B cell (primary cell): ENCODE measurements around the gene DENND1A. TPM values are rescaled to one million over a fixed set of nuclear protein-coding genes. Genes with fewer than 3 reads are reported as not detected.

Source experiments
- ATAC-seq: fragments of 200-7000 bp; cut with Tn5 transposase; one replicate; pipeline ENCODE4 v1.10.0; 2021; ENCODE audit warnings: low read depth, mild to moderate bottlenecking, moderate number of reproducible peaks, moderate library complexity
- CTCF ChIA-PET: fragments of 350-600 bp; sonication (Branson Sonifier 250); formaldehyde crosslinking; loops from one replicate; lab custom pipeline; 2021; ENCODE audit warnings: antibody characterized with exemption, inconsistent platforms; lab: Charles Lee
- POLR2A ChIA-PET: fragments of 350-600 bp; sonication (Branson Sonifier 250); formaldehyde crosslinking; loops from one replicate; lab custom pipeline; 2021; ENCODE audit warnings: antibody characterized with exemption; lab: Charles Lee
- DNase-seq: peaks from one replicate; pipeline ENCODE4 v3.0.0; 2013
- H2AFZ ChIP-seq: 2 replicates; pipeline ENCODE4 v1.6.1; 2012; ENCODE audit warnings: mild to moderate bottlenecking, low read depth, low read length; ENCODE audit not compliant: insufficient read depth, poor library complexity, severe bottlenecking
- H3K27ac ChIP-seq, 2 donors: 1 replicate in 1 of 2; 2 replicates in 1 of 2; pipeline ENCODE4 v1.5.1; 2012 to 2013; ENCODE audit warnings: low read length in 2 of 2, mild to moderate bottlenecking in 2 of 2, moderate library complexity in 1 of 2
- H3K27me3 ChIP-seq, 4 experiments: fragments of 200-600 bp in 1 of 4; sonication (generic) in 1 of 4; replicated peaks in 1 of 4; 1 replicate in 2 of 4; 2 replicates in 2 of 4; pipeline versions ENCODE4 v1.6.1 to v1.7.0; 2013 to 2016; ENCODE audit warnings: low read length in 3 of 4, mild to moderate bottlenecking in 2 of 4, mixed read lengths in 1 of 4, moderate library complexity in 1 of 4; ENCODE audit not compliant: insufficient read depth in 4 of 4, control insufficient read depth in 3 of 4; ENCODE audit errors: control extremely low read depth in 1 of 4
- H3K36me3 ChIP-seq, 2 experiments: replicated peaks in 1 of 2; 1 replicate in 1 of 2; 2 replicates in 1 of 2; pipeline versions ENCODE4 v1.6.1 to v1.7.1; 2013; ENCODE audit warnings: low read length in 1 of 2; ENCODE audit not compliant: insufficient read depth in 2 of 2, control insufficient read depth in 1 of 2; ENCODE audit errors: control extremely low read depth in 1 of 2, extremely low read depth in 1 of 2
- H3K4me1 ChIP-seq, 2 donors: fragments of 200-600 bp in 1 of 2; sonication (generic) in 1 of 2; 1 replicate in 1 of 2; 2 replicates in 1 of 2; pipeline versions ENCODE4 v1.5.1 to v1.6.1; 2013 to 2017; ENCODE audit warnings: low read length in 2 of 2; ENCODE audit not compliant: control insufficient read depth in 2 of 2, insufficient read depth in 2 of 2
- H3K4me2 ChIP-seq: replicated peaks from 2 replicates; pipeline ENCODE3; 2012; ENCODE audit warnings: mild to moderate bottlenecking, low read depth, low read length; ENCODE audit not compliant: poor library complexity, severe bottlenecking
- H3K4me3 ChIP-seq, 5 experiments: fragments of 200-600 bp in 1 of 5; sonication (generic) in 1 of 5; 1 replicate in 3 of 5; 2 replicates in 2 of 5; pipeline versions ENCODE4 v1.5.1 to v1.7.0; 2011 to 2016; ENCODE audit warnings: low read length in 4 of 5, mild to moderate bottlenecking in 4 of 5, low read depth in 2 of 5, control low read depth in 1 of 5, moderate library complexity in 1 of 5; ENCODE audit not compliant: insufficient read depth in 1 of 5; ENCODE audit errors: control extremely low read depth in 1 of 5, extremely low read depth in 1 of 5
- H3K79me2 ChIP-seq: fragments of 200-600 bp; sonication (generic); one replicate; pipeline ENCODE4 v1.6.0; 2016; ENCODE audit warnings: low read length; ENCODE audit not compliant: control insufficient read depth, insufficient read depth
- H3K9ac ChIP-seq: fragments of 200-600 bp; sonication (generic); 2 replicates; pipeline ENCODE4 v1.6.1; 2017; ENCODE audit warnings: mild to moderate bottlenecking, low read length, moderate library complexity
- H3K9me3 ChIP-seq, 3 donors: one replicate each; pipeline versions ENCODE4 v1.6.1 to v1.7.1; 2013; ENCODE audit warnings: low read length in 2 of 3; ENCODE audit not compliant: control insufficient read depth in 2 of 3, insufficient read depth in 1 of 3; ENCODE audit errors: control extremely low read depth in 1 of 3
- H4K20me1 ChIP-seq: 2 replicates; pipeline ENCODE4 v1.6.0; 2012; ENCODE audit warnings: mild to moderate bottlenecking, low read length; ENCODE audit not compliant: insufficient read depth, control insufficient read depth, poor library complexity, severe bottlenecking
- H3K27ac Mint-ChIP-seq: one replicate; pipeline ENCODE4 v1.8.0; 2021; ENCODE audit warnings: mixed read lengths
- H3K27me3 Mint-ChIP-seq: one replicate; pipeline ENCODE4 v1.8.0; 2021; ENCODE audit warnings: mixed read lengths
- H3K4me1 Mint-ChIP-seq: one replicate; pipeline ENCODE4 v1.8.0; 2021; ENCODE audit warnings: mixed read lengths
- H3K4me3 Mint-ChIP-seq: one replicate; pipeline ENCODE4 v1.8.0; 2021; ENCODE audit warnings: mixed read lengths
- H3K9me3 Mint-ChIP-seq: one replicate; pipeline ENCODE4 v1.8.0; 2022; ENCODE audit warnings: mixed read lengths; ENCODE audit not compliant: insufficient read depth
- CTCF ChIP-seq: fragments of 200-600 bp; IDR thresholded peaks from one replicate; pipeline ENCODE4 v1.8.0; 2022; ENCODE audit warnings: antibody characterized with exemption, mild to moderate bottlenecking
- EZH2 ChIP-seq: IDR thresholded peaks from 2 replicates; pipeline ENCODE4 v1.6.1; 2012; ENCODE audit warnings: borderline replicate concordance, low read depth, mild to moderate bottlenecking, moderate library complexity, low read length; ENCODE audit not compliant: insufficient read depth, poor library complexity, severe bottlenecking
- WGBS: methylation state at CpG from one replicate; pipeline ENCODE4 v1.1.5; 2013; ENCODE audit warnings: missing lambda C conversion rate; ENCODE audit not compliant: insufficient coverage; 5-methylcytosine and 5-hydroxymethylcytosine counted together
- intact Hi-C: fragments of 100-400 bp; cut with micrococcal nuclease; formaldehyde crosslinking; loops from one replicate; pipeline ENCODE4 v1.10.0; 2022
- polyA plus RNA-seq: library from polyadenylated mRNA; depleted of rRNA; stranded (reverse); fragments of >200 nt; gene quantifications from 2 replicates; pipeline ENCODE4 v1.2.3, GENCODE V29; 2012
- total RNA-seq, 2 donors: library from RNA; stranded (reverse); fragments of 120-200 nt in 1 of 2; gene quantifications; 1 replicate in 1 of 2; 2 replicates in 1 of 2; pipeline versions ENCODE4 v1.2.3 to v1.2.4, GENCODE V29; 2013 to 2022

DENND1A gene
- total and polyA plus RNA-seq, 2 donors (not counting 1 experiment from before 2014, with no cell fraction given): 10.8 to 26.0 TPM

DNA sequence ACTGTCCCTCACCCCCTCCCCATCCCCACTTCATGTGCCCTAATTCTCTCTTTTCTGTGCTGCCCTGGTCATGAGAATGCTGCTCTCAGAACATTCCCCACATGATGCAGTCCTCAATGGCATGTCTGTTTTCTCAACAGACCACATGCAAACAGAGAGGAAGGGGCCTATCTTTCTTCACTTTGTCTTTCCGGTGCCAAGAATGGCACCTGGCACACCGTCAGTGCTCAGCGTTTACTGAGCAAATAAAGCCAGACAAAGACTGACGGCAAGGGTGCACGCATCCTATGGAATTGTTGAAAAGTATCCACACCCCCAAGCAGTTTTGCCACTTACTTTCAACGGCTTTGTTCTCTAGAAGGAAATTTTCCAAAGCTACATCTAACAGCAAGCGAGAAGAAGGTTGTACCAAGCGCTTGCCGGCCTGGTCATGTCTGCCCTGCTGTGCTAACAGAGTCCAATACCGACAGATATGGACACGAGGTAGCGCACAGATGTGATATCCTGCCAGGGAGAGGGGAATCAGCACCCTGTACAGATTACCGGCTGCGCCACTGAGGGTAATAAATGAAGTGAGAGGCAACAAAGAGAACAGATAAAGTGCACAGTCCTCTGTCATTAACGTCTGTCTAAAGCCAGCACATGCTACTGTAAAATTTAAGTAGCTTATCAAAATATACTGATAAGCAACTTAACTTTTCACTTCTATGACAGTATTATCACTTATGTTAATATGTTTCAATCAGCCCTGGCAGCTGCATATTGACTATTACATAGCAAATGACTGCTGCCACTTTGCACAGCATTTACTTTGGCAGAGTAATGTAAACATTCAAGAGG, 251.7 kb downstream of the DENND1A start:
- ChIA-PET POLR2A (interaction anchor here (0.6 kb wide), 1 partner anchor 57 kb away, joined by 4 read pairs; no protein-coding TSS in a partner anchor), CTCF (no interaction called here)
- no peak for DNase-seq
- peak overlapping the region; percentile 91 for H3K27ac Mint-ChIP-seq
- H3K27me3 Mint-ChIP-seq: no peaks in the 10 kb centered on the region
- H3K9me3 Mint-ChIP-seq: no peaks in the 10 kb centered on the region
- H3K9ac ChIP-seq: peak overlapping the region; percentile 33
- peaks cover 18 to 34% of the 10 kb centered on the region in 2 donors for H3K4me1 ChIP-seq
- H4K20me1 ChIP-seq: no peaks in the 10 kb centered on the region
- H3K4me3 Mint-ChIP-seq: peak overlapping the region; percentile 65
- no peak overlapping the region for H2AFZ ChIP-seq
- H3K9me3 ChIP-seq: peaks cover 0 to 11% (median 0%) of the 10 kb centered on the region in 3 donors
- TF ChIP-seq EZH2: no peak
- TF ChIP-seq CTCF: no peak
- H3K4me2 ChIP-seq: peak overlapping the region; percentile 2
- no peak overlapping the region for H3K27ac ChIP-seq
- H3K36me3 ChIP-seq: peaks cover 0 to 2% of the 10 kb centered on the region in 2 experiments
- intact Hi-C loops: loop anchor here (2.0 kb wide), 1 partner anchor 19 kb away; no protein-coding TSS in a partner anchor
- ATAC-seq: no peak
- H3K27me3 ChIP-seq: no peaks in the 10 kb centered on the region
- WGBS: 90% methylated on average over 11 of the region's 15 CpGs
- H3K79me2 ChIP-seq: peaks cover 4% of the 10 kb centered on the region
- H3K4me1 Mint-ChIP-seq: peaks cover 41% of the 10 kb centered on the region
- peak overlapping the region in 1 of 5 experiments; percentile 53 for H3K4me3 ChIP-seq

DNA sequence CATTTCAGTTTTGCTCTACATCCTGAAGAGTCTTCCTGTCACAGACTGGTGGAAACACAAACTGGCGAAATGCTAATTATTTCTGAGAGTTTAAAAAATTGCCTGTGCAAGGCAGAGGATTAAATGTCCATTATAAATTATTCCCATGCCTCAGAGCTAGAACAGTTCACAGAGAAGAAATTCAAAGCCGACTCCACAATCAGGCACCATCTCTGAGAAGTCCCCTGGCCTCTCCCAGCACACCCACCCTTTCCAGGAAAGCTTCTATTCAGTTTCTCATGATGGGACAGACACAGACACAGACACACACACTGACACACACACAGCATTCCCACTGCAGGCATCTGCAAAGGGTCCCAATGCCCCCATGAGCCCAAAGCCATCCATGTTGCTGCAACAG, 253.1 kb downstream of the DENND1A start:
- no peak for ATAC-seq
- Mint-ChIP-seq H3K9me3 (no peaks in the 10 kb centered on the region), H3K4me1 (peaks cover 39% of the 10 kb centered on the region), H3K4me3 (no peak overlapping the region), H3K27ac (peak overlapping the region; percentile 37), H3K27me3 (no peaks in the 10 kb centered on the region)
- intact Hi-C loops: no loop called here
- TF ChIP-seq CTCF (no peak), EZH2 (no peak)
- CTCF ChIA-PET: no interaction called here
- no peak overlapping the region for H3K27ac ChIP-seq
- H3K4me1 ChIP-seq: peaks cover 18 to 34% of the 10 kb centered on the region in 2 donors
- H3K27me3 ChIP-seq: no peaks in the 10 kb centered on the region
- POLR2A ChIA-PET: no interaction called here
- no peak overlapping the region for H3K4me3 ChIP-seq
- no peaks in the 10 kb centered on the region for H4K20me1 ChIP-seq
- no peak overlapping the region for H3K4me2 ChIP-seq
- H3K9ac ChIP-seq: no peak overlapping the region
- DNase-seq: no peak
- WGBS: 100% methylated on average over 1 of the region's 2 CpGs
- H3K36me3 ChIP-seq: peaks cover 0 to 2% of the 10 kb centered on the region in 2 experiments
- peaks cover 0 to 11% (median 0%) of the 10 kb centered on the region in 3 donors for H3K9me3 ChIP-seq
- peaks cover 4% of the 10 kb centered on the region for H3K79me2 ChIP-seq
- no peak overlapping the region for H2AFZ ChIP-seq
